OCI-LY7 (cell line): Measurements from ENCODE around the gene DHRS3.

Source experiments
- EZH2phosphoT487 ChIP-seq: fragments of 200-600 bp; sonication (generic); IDR thresholded peaks from 2 replicates; pipeline ENCODE4 v1.6.1; 2018; ENCODE audit warnings: low read depth, borderline replicate concordance, mild to moderate bottlenecking, mixed run types, antibody characterized with exemption, low read length, moderate library complexity, mixed read lengths
- TF ChIP-seq, protein P1 (sequence below): fragments of 200-600 bp; sonication (generic); conservative IDR thresholded peaks from 2 replicates; pipeline ENCODE4 v1.5.1; 2014; ENCODE audit warnings: mild to moderate bottlenecking, antibody characterized with exemption, low read length, moderate library complexity, mixed read lengths

DNA sequence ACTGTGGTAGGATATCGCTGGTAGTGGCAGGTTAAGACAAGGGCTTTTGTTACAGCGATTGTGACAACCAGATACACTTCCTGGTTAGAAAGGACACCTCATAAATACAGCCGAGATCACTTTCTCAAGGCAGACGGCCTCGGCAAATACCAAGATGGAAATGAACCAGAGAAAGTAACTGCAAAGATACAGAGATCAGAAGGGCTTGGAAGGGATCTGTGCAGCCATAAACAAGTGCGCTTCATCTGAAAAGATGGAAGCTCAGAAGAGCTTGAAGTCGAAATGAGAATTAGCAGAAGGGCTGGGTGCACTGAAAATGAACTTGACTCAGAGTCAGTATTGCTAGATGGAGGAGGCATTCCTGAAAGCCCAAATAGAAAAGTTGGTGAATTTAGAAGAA, 7.1 kb downstream of the DHRS3 start:
- TF ChIP-seq, protein P1, sequence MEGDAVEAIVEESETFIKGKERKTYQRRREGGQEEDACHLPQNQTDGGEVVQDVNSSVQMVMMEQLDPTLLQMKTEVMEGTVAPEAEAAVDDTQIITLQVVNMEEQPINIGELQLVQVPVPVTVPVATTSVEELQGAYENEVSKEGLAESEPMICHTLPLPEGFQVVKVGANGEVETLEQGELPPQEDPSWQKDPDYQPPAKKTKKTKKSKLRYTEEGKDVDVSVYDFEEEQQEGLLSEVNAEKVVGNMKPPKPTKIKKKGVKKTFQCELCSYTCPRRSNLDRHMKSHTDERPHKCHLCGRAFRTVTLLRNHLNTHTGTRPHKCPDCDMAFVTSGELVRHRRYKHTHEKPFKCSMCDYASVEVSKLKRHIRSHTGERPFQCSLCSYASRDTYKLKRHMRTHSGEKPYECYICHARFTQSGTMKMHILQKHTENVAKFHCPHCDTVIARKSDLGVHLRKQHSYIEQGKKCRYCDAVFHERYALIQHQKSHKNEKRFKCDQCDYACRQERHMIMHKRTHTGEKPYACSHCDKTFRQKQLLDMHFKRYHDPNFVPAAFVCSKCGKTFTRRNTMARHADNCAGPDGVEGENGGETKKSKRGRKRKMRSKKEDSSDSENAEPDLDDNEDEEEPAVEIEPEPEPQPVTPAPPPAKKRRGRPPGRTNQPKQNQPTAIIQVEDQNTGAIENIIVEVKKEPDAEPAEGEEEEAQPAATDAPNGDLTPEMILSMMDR, result no peak
- TF ChIP-seq EZH2phosphoT487, result no peak
